Femur (tissue), 1 donor: ENCODE data around the gene AKAP14.
"Not testable (repeated sequence)": the region's sequence is repeated elsewhere in the genome, so short reads cannot be mapped to it uniquely, and the experiment has no call there.

Source experiments
- DNase-seq: peaks from one replicate; pipeline ENCODE4 v3.0.0-alpha.2; 2017

AKAP14 gene

DNA sequence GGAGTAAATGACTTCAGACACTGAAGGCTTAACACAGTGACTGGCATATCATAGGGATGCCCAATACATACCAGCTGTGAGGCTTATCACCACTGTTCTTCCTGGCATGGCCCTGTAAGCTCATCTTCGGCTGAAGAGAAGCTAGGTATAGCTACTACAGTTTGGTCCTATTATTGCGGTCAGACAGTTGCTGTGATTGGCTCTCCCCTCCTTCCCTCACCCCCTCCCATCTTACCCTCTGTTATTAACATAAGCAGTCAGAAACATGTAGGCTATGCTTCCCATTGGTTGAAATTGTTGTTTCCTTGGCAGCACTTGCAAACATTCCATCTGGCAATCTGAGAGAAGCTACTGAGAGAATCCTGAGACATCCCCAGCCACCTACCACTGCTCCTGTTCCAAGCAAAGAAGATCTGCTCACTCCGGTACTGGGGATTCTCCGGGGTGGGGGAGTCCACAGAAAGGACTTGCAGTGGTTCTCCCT is at the start of gene AKAP14:
Gene AKAP14, plus strand, starts transcription at position 51 of the 484 bp plus-strand sequence. CDS start 7,331 bp downstream, outside the sequence.
- no peak for DNase-seq

DNA sequence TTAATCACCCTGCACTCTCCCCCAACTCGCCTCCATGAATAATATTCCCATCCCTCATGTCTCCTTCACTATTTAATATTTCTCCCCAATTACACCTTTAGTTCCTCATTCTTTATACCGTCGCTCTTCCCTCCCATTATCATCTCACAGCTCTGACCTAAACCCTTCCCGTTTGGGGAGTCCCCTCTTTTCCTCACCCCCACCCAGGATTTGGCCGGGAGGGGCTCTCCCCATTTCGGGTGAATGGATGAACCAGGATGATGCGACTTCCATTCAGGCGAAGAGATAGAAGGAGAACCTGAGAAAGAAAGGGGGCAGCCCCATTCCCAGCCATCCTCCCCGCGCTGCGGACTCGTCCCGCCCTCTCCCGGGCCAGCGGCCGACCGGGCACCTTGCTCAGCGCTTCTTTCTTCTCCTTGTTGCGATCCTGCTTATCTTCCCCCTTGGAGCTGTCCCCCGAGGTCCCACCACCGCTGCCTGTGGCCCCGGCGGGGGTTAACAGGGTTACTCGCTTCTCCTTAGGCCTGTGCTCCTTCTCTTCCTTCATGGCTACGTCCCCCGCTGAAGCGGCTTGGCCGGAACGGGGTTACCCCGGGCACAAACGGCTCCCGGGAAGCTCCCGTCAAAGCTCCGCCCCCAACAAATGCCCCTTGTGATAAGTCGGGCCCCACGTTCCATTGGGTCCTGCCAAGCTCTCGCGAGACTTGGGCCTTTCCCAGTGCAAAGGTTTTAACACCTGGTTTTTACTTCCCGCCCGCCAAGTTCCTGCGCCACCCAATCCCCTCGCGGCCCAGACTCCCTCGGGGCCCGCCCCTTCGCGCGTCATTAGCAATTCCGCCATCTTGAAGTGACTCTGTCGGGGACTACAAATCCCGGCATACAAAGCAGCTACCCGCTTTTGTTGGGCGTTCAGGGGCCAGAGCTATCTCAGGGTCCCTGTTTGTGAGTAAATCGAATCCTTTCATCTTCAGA is 43.0 kb upstream of the AKAP14 start, which contains the start of gene UPF3B:
Gene UPF3B, minus strand, starts transcription at position 582 of the 972 bp plus-strand sequence. Its CDS starts 35 bp downstream, at position 547.
- peak; percentile 96 for DNase-seq

DNA sequence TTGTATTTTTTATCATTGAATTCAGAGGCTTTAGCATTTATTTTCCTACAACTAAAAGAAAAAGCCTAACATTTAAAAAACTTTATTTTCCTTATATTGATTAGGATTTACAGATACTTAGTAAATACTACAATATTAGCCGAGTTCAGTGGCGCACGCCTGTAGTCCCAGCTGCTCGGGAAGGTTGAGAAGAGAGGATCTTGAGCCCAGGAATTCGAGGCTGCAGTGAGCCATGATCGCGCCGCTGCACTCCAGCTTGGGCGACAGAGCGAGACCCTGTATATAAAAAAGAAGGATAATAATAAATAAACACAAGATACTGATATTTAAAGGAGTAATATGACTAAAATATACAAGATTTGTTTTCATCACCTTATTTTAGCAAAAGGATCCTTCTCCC is 42.2 kb upstream of the AKAP14 start:
- peak; percentile 23 for DNase-seq

DNA sequence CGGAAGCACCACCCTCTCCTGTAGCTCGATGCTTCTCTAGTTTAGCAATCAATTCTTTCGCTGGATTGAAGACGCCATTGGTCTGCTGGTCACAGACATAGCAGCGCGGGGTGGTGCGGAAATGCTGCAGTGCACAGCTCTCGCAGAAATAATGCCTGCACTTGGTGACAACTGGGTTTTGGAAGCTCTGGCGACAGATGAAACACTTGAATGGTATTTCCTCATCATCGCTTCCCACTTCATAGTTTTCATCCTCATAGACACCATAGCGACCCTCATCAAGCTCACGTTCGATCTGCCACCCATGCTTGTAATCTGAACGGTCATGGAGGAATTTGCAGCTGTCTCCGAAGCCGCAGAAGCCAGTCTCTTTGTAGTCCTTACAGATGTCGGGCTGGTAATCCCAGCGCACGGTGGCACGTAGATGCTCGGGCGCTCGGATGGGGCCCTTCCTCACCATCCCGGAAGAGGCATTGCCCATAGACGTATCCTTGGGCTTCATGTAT is 25.0 kb upstream of the AKAP14 start:
- DNase-seq, result no peak

DNA sequence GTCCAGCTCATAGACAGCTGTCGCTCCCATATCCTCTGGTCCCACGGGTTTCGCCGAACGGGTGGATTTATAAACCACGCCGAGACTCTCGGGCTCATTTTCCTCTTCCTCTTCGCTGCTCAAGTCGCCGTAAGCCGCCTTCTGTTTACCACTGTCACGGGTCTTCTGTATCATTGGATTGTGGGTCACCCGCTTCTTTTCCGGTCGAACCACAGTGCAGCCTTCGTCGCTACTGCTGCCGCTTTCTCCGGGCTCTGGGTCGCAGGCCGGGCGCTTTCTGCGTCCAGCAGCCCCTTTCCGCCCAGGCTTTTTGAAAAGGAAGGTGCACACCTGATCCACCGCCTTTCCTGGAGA is 24.5 kb upstream of the AKAP14 start:
- no peak for DNase-seq

DNA sequence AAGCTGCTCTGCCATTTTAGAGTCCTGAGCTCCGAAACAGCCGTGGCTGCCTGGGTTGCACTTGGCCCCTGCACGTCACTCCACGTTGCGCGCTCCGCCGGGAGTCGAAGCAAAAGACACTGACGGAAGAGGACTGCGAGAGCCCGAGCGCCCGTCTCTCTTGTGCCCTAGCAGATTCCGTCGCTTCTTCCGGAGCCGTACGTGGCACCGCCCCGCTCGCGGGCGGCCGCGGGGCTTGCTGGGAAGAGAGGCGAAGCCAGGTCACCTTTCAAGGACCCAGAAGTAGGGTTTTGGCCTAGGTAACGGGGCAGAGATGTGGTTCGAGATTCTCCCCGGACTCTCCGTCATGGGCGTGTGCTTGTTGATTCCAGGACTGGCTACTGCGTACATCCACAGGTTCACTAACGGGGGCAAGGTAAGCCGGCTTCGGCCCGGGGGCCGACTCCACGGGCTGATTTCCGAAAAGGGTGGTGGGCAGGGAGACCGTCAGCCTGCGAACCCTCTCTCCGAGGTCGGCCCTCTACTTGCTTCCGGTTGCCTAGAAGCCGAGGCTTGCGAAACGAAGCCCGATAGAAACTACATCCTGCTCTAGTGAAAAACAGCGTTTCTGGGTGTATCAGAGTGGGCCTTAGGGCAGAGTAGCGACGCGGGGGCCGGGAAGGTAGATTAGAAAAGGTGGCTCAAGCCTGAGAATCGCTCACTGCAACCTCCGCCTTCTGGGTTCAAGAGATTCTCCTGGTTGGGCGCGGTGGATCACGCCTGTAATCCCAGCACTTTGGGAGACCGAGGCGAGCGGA is 23.9 kb upstream of the AKAP14 start, which contains the start of the genes NDUFA1 and RNF113A:
Gene NDUFA1, plus strand, starts transcription at position 234 of the 797 bp plus-strand sequence. Its CDS starts 80 bp downstream, at position 314.
Gene RNF113A, minus strand, starts transcription at position 135 of the 797 bp plus-strand sequence. Its CDS starts 120 bp downstream, at position 15.
- DNase-seq, result peak; percentile 89

DNA sequence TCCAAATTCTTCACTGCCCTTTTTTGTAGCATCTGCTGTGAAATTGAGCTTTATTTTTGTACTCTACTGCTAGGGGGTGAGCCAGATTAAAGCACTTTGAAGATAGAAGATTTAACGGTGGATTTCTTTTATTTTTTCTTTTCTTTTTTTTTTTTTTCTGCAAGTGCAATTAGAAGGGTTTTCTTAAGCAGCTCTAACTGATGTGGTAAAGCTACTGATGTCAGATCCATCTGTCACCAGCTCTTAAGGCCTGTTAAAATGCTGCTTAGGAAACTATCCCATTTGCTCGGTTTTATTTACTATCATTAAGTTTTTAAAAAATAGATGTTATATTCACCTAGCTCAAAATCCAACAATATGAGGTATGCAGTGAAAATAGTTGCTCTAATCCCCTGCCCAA is 17.0 kb upstream of the AKAP14 start:
- no peak for DNase-seq

DNA sequence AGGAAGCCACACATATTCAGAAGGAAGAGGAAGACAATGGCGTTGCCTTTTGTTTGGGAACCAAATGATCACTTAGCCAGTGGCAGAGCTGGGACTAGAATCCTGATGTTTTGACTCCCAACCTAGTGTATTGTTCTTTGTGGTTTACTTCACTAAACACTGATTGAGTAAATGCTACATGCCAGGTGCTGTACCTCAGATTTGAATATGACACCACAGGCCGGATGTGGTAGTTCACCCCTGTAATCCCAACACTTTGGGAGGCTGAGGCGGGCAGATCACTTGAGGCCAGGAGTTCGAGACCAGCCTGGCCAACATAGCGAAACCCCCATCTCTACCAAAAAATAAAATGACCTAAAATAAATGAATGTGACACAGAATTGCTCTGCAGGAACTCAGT is 15.6 kb upstream of the AKAP14 start:
- no peak for DNase-seq

DNA sequence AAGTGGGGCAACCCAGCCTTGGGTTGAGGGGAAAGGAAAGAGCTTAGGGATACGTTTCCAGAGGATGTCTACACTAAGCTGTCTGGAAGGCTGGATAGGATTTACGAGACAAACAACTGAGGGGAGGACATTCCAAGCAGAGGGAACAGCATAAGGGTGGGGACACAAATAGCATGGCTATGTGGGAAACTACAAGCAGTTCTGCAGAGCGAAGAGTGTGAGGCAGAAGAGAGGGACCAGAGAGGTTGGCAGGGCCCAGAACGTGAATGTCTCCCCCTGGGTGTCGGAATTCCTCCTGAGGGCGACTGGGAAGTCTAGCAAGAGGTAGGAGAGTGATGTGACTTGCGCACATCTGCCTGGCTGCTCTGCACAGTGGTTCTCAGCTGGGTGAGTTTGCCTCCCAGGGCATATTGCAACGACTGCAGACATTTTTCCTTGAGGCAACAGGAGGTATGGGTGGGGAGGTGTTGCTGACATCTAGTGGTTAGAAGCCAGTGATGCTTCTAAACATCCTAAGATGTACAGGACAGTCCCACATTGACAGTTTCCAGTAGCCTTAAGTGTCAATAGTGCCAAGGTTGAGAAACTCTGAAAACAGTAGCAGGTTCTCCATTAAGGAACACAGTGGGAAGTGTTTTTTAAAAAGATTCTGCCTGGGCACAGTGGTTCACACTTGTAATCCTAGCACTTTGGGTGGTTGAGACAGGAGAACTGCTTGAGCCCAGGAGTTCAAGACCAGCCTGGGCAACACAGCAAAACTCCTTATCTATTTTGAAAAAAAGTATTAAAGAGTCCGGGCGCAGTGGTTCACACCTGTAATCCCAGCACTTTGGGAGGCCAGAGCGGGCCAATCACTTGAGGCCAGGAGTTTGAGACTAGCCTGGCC is 14.9 kb upstream of the AKAP14 start:
- DNase-seq, result no peak

DNA sequence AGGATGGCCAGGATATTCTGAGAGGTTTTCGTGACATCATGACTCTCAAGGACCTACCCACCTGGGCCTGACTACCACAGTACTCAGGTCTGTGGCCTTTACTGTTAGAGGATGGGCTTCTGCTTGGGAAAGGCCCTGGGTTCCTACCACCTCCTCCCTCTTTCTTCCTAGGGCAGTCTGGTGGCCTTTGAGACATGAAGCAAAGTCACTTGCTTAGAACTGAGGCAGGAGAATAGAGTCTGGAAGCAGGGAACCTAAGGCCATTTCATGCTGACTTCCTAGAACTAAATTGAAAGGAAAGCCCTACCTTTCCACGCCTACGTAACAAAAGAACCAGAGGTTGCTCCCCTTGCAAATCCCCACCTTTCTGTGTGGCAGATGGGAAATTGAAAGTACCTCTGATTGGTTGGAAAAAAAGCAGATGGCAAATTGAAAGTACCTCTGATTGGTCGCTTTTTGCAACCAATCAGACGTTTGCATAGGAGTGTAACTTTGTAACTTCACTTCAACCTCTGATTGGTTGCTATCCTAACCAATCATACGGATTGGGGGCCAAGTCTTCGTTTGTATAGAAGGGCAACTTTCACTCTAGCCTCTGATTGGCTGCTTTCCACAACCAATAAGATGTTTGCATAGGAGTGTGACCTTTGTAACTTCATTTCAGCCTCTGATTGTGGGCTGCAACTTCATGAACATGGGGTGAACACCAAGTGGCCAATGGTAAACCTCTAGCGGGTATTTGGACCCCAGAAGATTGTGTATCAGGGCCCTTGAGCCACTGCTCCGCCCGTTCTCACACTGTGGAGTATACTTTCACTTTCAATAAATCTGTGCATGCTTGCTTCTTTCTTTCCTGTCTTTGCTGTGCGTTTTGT is 9.9 kb upstream of the AKAP14 start:
- no peak for DNase-seq

DNA sequence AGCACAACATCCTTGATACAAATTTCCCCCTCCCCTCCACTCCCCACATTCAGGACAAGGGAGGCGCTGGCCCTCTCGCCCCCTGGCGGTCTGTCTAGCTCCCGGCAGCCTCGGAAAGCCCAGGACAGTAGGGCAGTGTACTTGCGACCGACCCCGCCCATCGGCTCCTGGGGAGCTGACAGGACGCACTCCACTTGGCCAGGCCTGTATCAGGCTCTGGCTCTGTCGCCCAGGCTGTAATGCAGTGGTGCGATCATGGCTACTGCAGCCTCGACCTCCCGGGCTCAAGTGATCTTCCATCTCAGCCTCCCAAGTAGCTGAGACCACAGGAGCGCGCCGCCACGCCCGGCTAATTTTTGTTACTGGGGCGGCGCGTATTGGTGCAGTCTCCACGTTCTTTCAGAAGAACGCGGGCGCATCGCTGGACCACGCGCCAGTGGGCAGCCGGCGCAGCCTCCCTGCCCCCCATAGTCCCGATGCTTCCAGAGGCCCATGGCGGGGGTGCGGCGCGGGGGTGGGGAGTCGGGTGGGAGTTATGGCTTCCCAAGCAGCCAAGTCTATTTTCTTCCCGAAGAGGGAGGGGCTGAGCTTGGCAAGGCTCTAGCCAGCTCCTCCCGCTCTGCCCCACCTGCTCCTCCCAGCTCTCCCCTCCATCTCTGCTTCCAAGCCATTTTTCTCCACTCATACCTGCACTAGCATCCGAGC is 7.8 kb upstream of the AKAP14 start:
- DNase-seq, result peak; percentile 47

DNA sequence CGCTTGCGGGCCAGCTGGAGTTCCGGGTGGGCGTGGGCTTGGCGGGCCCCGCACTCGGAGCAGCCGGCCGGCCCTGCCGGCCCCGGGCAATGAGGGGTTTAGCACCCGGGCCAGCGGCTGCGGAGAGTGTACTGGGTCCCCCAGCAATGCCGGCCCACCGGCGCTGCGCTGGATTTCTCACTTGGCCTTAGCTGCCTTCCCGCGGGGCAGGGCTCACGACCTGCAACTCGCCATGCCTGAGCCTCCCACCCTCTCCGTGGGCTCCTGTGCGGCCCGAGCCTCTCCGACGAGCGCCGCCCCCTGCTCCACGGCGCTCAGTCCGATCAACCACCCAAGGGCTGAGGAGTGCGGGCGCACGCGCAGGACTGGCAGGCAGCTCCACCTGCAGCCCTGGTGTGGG is 5.1 kb upstream of the AKAP14 start:
- not testable (repeated sequence) for DNase-seq

DNA sequence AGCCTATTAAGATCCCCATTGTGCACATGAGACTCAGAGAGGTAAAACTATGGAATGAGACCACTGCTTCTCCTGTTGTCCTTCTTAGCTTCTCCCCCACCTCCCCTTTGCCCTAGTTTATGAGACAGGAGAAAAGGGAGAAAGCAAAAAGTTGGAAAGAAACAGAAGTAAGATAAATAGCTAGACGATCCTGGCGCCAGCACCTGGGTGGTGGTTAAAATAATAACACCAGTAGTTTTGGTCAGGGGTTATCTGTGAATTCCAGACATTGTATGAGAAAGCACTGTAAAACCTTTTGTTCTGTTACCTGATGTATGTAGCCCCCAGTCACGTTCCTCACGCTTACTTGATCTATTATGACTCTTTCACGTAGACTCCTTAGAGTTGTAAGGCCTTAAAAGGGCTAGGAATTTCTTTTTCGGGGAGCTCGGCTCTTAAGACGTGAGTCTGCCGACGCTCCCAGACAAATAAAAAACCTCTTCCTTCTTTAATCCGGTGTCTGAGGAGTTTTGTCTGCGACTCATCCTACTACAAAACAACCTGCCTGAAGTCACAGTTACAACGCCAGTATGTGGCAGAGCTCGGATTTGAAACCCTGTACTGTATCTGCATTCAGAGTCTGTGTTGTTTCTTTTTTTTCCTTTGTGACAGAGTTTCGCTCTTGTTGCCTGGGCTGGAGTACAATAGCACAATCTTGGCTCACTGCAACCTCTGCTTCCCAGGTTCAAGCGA is 3.6 kb upstream of the AKAP14 start:
- DNase-seq, result not testable (repeated sequence)

DNA sequence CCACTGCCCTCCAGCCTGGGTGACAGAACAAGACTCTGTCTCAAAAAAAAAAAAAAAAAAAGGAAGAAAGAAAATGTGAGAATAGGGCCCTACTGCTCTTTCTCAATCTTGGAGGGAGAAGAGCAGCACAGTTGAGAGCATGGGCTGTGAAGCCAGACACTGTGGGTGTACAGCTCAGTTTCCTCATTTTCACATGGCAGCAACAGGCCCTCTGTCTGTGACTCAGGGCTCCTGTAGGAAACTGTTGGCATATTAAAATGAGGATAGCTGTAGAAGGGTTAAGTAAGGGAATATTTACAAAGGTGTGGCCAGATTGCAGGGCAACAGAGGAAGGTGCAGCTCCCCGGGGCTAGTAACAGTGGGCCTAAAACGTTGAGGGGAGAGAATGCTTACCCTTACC is 3.4 kb downstream of the AKAP14 start:
- DNase-seq, result no peak

DNA sequence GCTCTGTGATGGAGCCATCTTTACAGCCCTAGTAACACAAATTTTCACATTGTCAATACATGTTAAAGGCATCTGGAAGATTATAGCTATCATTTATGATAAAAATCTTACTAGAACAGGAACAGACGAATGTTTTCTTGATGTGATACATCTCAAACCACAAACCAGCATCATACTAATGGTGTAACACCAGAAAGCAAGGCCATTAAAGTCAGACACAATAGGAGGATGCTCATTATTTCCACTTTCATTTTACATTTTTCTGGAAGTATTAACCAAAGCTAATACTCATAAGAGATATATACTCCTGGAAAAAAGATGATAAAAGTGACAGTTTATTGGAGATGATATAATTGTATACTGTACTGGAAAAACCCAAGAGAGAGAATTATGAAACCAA is 5.3 kb downstream of the AKAP14 start:
- no peak for DNase-seq

DNA sequence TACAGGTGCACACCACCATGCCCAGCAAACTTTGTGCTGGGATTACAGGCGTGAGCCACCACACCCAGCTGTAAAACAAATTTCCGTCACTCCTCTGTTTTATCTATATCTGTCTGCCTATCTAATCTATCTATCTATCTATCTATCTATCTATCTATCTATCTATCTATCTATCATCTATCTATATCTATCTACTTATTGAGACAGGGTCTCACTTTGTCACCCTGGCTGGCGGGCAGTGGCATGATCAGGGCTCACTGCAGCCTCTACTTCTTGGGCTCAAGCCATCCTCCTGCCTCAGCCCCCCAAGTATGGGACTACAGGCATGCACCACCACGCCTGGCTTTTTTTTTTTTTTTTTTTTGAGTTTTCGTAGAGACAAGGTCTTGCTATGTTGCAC is 20.6 kb downstream of the AKAP14 start:
- no peak for DNase-seq

DNA sequence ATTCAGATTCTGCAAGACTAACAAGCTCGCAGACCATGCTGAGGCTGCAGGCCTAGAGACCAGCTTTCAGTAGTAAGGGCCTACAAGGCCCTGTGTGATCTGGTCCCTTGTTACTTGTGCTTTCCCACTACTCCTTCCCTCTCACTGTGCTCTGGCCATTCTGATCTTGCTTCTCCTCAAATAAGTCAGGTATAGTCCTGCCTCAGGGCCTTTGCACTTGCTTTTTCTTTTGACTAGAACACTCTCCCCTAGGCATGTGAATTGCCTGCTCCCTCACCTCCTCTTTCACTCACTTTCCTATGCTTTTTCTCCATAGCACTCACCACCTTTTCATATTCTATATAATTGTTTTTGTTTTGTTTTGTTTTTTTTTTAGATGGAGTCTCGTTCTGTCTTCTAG is 22.2 kb downstream of the AKAP14 start:
- no peak for DNase-seq

DNA sequence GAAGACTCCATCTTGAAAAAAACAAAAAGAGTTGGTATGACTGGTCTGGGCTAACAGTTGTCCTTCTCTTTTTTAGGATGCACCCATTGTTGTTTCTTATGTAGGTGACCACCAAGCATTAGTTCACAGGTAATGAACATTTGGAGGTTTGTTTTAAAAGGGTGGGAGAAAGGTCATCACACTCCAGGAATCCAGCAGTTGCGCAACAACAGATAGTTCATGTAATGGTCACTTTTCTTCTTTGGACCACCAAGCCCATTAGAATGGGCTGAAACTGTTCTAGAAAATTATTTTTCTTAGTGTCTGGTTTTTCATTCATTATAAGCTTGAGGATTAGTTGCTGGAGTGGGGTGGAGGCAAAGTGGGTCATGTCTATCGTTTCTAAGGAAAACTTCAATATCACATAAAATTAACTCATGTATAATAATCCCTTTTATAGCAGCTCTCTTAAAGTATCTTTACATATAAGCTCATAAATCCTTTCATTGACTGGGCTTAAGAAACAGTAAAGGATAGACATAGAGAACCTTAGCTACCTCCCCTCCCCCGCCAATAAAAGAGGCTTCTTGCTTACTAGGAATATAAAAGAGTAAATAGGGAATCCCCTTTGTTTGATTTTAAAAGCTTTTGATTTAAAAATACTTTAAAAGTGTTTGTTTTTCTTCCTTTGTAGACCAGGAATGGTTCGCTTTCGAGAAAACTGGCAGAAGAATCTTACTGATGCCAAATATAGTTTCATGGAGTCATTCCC is 24.3 kb downstream of the AKAP14 start:
- DNase-seq, result no peak

DNA sequence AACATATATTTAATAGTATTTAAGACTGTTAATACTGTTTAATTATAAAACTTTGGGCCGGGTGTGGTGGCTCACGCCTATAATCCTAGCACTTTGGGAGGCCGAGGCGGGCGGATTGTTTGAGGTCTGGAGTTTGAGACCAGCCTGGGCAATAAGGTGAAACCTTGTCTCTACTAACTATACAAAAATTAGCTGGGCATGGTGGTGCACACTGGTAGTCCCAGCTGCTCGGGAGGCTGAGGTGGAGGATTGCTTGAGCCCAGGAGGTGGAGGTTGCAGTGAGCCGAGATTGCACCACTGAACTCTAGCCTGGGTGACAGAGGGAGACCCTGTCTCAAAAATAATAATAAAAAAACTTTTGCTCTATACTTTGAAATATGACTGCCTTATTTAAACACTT is 26.7 kb downstream of the AKAP14 start:
- DNase-seq, result not testable (repeated sequence)
